ENCODE results near the gene SEPHS1. TPM values are rescaled to one million over a fixed set of nuclear protein-coding genes. Genes with fewer than 3 reads are reported as not detected.

Gene SEPHS1
- total and polyA plus RNA-seq, 2 donors (not counting 1 experiment from before 2014, with no cell fraction given): 14.7 to 29.1 TPM

DNA sequence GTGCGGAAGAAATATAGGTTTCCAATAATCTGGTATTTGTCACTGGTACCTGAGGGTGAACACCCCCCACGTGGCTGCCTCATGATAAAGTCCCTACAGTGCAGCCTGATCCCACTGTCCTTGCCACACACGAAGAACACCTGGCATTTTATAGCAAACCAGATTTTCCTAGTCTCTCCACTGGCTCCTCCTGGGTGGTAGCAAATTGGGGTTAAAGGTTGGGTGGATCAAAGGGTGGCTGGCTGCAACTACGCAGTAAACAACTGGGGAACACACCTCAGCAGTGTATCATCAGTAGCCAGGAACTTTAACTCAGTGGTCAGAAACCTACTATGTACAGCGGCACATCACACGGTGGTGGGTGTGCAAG lies 10.3 kb downstream of the SEPHS1 start:
- Histone ChIP-seq H3K79me2 (ENCODE audit: control insufficient read depth, insufficient read depth, low read length) (peaks cover 46% of the 10 kb centered on the region), H3K36me3 (replicated peaks in 1 of 2; ENCODE audit: control extremely low read depth in 1 of 2, control insufficient read depth in 1 of 2, extremely low read depth in 1 of 2, insufficient read depth in 2 of 2, low read length in 1 of 2) (peaks cover 0 to 30% of the 10 kb centered on the region in 2 experiments), H3K9ac (ENCODE audit: low read length) (no peak overlapping the region), H3K27me3 (replicated peaks in 1 of 4; ENCODE audit: control extremely low read depth in 1 of 4, control insufficient read depth in 3 of 4, insufficient read depth in 4 of 4, low read length in 3 of 4) (no peaks in the 10 kb centered on the region), H3K4me2 (replicated peaks; ENCODE audit: low read depth, low read length, poor library complexity, severe bottlenecking) (no peak overlapping the region), H4K20me1 (ENCODE audit: control insufficient read depth, insufficient read depth, low read length, poor library complexity, severe bottlenecking) (no peaks in the 10 kb centered on the region), H2AFZ (ENCODE audit: insufficient read depth, low read depth, low read length, poor library complexity, severe bottlenecking) (no peak overlapping the region), H3K4me1 (ENCODE audit: control insufficient read depth in 2 of 2, insufficient read depth in 2 of 2, low read length in 2 of 2) (peaks cover 0 to 13% of the 10 kb centered on the region in 2 donors), H3K27ac (ENCODE audit: low read length in 2 of 2) (no peak overlapping the region), H3K4me3 (ENCODE audit: control extremely low read depth in 1 of 5, extremely low read depth in 1 of 5, insufficient read depth in 1 of 5, low read depth in 2 of 5, low read length in 4 of 5) (no peak overlapping the region), H3K9me3 (ENCODE audit: control extremely low read depth in 1 of 3, control insufficient read depth in 2 of 3, insufficient read depth in 1 of 3, low read length in 2 of 3) (no peaks in the 10 kb centered on the region)
- Mint-ChIP-seq H3K27ac (no peak overlapping the region), H3K4me3 (no peak overlapping the region), H3K9me3 (ENCODE audit: insufficient read depth) (no peaks in the 10 kb centered on the region), H3K27me3 (no peaks in the 10 kb centered on the region), H3K4me1 (peaks cover 13% of the 10 kb centered on the region)
- intact Hi-C loops (cut with micrococcal nuclease): no loop called here
- TF ChIP-seq EZH2 (IDR thresholded peaks at IDR 0.05; ENCODE audit: borderline replicate concordance, insufficient read depth, low read depth, low read length, poor library complexity, severe bottlenecking): no peak
- TF ChIP-seq, protein P1, sequence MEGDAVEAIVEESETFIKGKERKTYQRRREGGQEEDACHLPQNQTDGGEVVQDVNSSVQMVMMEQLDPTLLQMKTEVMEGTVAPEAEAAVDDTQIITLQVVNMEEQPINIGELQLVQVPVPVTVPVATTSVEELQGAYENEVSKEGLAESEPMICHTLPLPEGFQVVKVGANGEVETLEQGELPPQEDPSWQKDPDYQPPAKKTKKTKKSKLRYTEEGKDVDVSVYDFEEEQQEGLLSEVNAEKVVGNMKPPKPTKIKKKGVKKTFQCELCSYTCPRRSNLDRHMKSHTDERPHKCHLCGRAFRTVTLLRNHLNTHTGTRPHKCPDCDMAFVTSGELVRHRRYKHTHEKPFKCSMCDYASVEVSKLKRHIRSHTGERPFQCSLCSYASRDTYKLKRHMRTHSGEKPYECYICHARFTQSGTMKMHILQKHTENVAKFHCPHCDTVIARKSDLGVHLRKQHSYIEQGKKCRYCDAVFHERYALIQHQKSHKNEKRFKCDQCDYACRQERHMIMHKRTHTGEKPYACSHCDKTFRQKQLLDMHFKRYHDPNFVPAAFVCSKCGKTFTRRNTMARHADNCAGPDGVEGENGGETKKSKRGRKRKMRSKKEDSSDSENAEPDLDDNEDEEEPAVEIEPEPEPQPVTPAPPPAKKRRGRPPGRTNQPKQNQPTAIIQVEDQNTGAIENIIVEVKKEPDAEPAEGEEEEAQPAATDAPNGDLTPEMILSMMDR (IDR thresholded peaks at IDR 0.05): no peak
- ATAC-seq (ENCODE audit: low read depth): no peak
- ChIA-PET POLR2A (no interaction called here), CTCF (no interaction called here)
- no peak for DNase-seq
- WGBS (ENCODE audit: insufficient coverage): 93% methylated on average over 3 of the region's 6 CpGs

DNA sequence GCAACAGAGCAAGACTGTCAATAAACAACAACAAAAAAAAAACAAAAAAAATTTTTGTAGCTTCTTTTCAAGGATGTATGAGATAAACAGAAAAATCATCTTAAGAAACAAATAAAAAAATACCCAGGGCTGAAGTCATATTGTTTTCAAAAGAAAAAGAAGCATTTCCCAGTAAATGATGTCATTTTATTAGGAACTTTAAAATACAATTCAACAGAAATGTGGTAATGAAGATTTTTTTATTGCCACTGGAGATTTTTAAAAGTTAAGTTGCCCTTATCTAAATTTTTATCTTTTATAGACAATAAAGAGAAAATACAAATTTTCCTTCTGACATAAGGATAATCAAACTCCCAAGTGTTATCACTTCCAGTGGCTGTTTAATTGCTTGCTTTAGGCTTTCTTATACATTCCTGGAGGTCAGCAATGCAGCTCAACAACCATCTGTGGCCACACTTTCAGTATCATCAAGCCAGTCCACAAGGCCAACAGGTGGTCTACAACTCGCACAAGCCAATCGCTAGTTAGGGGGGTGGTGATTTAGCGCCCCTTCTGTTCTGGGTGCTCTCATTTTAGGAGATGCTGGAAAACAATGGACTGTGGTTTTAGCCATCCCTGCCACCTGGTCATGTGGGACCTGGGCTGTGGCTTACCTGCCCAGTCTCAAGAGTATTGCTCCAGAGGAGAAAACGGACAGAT lies 10.8 kb downstream of the SEPHS1 start:
- H3K4me1 ChIP-seq (ENCODE audit: control insufficient read depth in 2 of 2, insufficient read depth in 2 of 2, low read length in 2 of 2): peaks cover 0 to 13% of the 10 kb centered on the region in 2 donors
- H3K27me3 ChIP-seq (replicated peaks in 1 of 4; ENCODE audit: control extremely low read depth in 1 of 4, control insufficient read depth in 3 of 4, insufficient read depth in 4 of 4, low read length in 3 of 4): no peaks in the 10 kb centered on the region
- no peak for ATAC-seq (ENCODE audit: low read depth)
- no peak overlapping the region for H3K4me2 ChIP-seq (replicated peaks; ENCODE audit: low read depth, low read length, poor library complexity, severe bottlenecking)
- Mint-ChIP-seq H3K9me3 (ENCODE audit: insufficient read depth) (no peaks in the 10 kb centered on the region), H3K27ac (no peak overlapping the region), H3K4me1 (peaks cover 13% of the 10 kb centered on the region), H3K4me3 (no peak overlapping the region), H3K27me3 (no peaks in the 10 kb centered on the region)
- ChIA-PET POLR2A (no interaction called here), CTCF (interaction anchor here (0.6 to 1.0 kb wide), 3 partner anchors 16 to 65 kb away, joined by 3 to 4 read pairs (median 3); no protein-coding TSS in a partner anchor)
- intact Hi-C loops (cut with micrococcal nuclease): no loop called here
- no peak overlapping the region for H3K27ac ChIP-seq (ENCODE audit: low read length in 2 of 2)
- H3K79me2 ChIP-seq (ENCODE audit: control insufficient read depth, insufficient read depth, low read length): peaks cover 41% of the 10 kb centered on the region
- H3K36me3 ChIP-seq (replicated peaks in 1 of 2; ENCODE audit: control extremely low read depth in 1 of 2, control insufficient read depth in 1 of 2, extremely low read depth in 1 of 2, insufficient read depth in 2 of 2, low read length in 1 of 2): peaks cover 0 to 32% of the 10 kb centered on the region in 2 experiments
- no peak for TF ChIP-seq EZH2 (IDR thresholded peaks at IDR 0.05; ENCODE audit: borderline replicate concordance, insufficient read depth, low read depth, low read length, poor library complexity, severe bottlenecking)
- TF ChIP-seq, protein P1 (IDR thresholded peaks at IDR 0.05): no peak
- H3K4me3 ChIP-seq (ENCODE audit: control extremely low read depth in 1 of 5, extremely low read depth in 1 of 5, insufficient read depth in 1 of 5, low read depth in 2 of 5, low read length in 4 of 5): no peak overlapping the region
- no peak overlapping the region for H2AFZ ChIP-seq (ENCODE audit: insufficient read depth, low read depth, low read length, poor library complexity, severe bottlenecking)
- 100% methylated on average over 1 of the region's 4 CpGs for WGBS (ENCODE audit: insufficient coverage)
- H3K9me3 ChIP-seq (ENCODE audit: control extremely low read depth in 1 of 3, control insufficient read depth in 2 of 3, insufficient read depth in 1 of 3, low read length in 2 of 3): no peaks in the 10 kb centered on the region
- no peak overlapping the region for H3K9ac ChIP-seq (ENCODE audit: low read length)
- no peak for DNase-seq
- H4K20me1 ChIP-seq (ENCODE audit: control insufficient read depth, insufficient read depth, low read length, poor library complexity, severe bottlenecking): no peaks in the 10 kb centered on the region
